ENCODE results near the gene NR3C2. TPM values are rescaled to one million over a fixed set of nuclear protein-coding genes. Genes with fewer than 3 reads are reported as not detected.
"Not testable (repeated sequence)": the region's sequence is repeated elsewhere in the genome, so short reads cannot be mapped to it uniquely, and the experiment has no call there.

NR3C2 gene
- total RNA-seq, 2 experiments from 2014 or later = 6.1 to 6.4 TPM

- no peak for ATAC-seq
- Mint-ChIP-seq H3K4me3 (no peak overlapping the region), H3K27me3 (no peaks in the 10 kb centered on the region), H3K4me1 (ENCODE audit: low read depth) (peaks cover 31% of the 10 kb centered on the region), H3K36me3 (ENCODE audit: low read depth) (no peaks in the 10 kb centered on the region), H3K27ac (no peak overlapping the region), H3K9me3 (no peaks in the 10 kb centered on the region)
- POLR2A ChIA-PET = interaction anchor here (0.6 kb wide), 1 partner anchor 28 kb away, joined by 3 read pairs; no protein-coding TSS in a partner anchor
- no peak for DNase-seq
- CTCF ChIA-PET = no interaction called here
- no peak for TF ChIP-seq CTCF (IDR thresholded peaks at IDR 0.05)
- intact Hi-C loops (cut with micrococcal nuclease) = no loop called here
Observed at GRCh38 chr4:148330724-148331123, 111.5 kb downstream of the NR3C2 start.

- H3K4me1 Mint-ChIP-seq (ENCODE audit: low read depth) = peaks cover 34% of the 10 kb centered on the region
- ChIA-PET POLR2A (interaction anchor here (0.6 kb wide), 1 partner anchor 29 kb away, joined by 3 read pairs; no protein-coding TSS in a partner anchor), CTCF (no interaction called here)
- intact Hi-C loops (cut with micrococcal nuclease) = no loop called here
- no peak for ATAC-seq
- H3K4me3 Mint-ChIP-seq = no peak overlapping the region
- no peaks in the 10 kb centered on the region for H3K9me3 Mint-ChIP-seq
- no peak for DNase-seq
- H3K27me3 Mint-ChIP-seq = no peaks in the 10 kb centered on the region
- H3K36me3 Mint-ChIP-seq (ENCODE audit: low read depth) = no peaks in the 10 kb centered on the region
- TF ChIP-seq CTCF (IDR thresholded peaks at IDR 0.05) = no peak
- no peak overlapping the region for H3K27ac Mint-ChIP-seq
Observed at GRCh38 chr4:148330161-148330560, 112.1 kb downstream of the NR3C2 start.

- no peak for TF ChIP-seq CTCF (IDR thresholded peaks at IDR 0.05)
- Mint-ChIP-seq H3K27me3 (no peaks in the 10 kb centered on the region), H3K4me3 (no peak overlapping the region), H3K4me1 (ENCODE audit: low read depth) (peaks cover 38% of the 10 kb centered on the region), H3K36me3 (ENCODE audit: low read depth) (no peaks in the 10 kb centered on the region), H3K9me3 (no peaks in the 10 kb centered on the region), H3K27ac (no peak overlapping the region)
- POLR2A ChIA-PET = no interaction called here
- CTCF ChIA-PET = no interaction called here
- intact Hi-C loops (cut with micrococcal nuclease) = no loop called here
- ATAC-seq (no peak), DNase-seq (no peak)
Observed at GRCh38 chr4:148329751-148330150, 112.5 kb downstream of the NR3C2 start.

- Mint-ChIP-seq H3K27me3 (no peaks in the 10 kb centered on the region), H3K9me3 (peaks cover 4% of the 10 kb centered on the region), H3K4me1 (ENCODE audit: low read depth) (peaks cover 38% of the 10 kb centered on the region), H3K27ac (no peak overlapping the region), H3K36me3 (ENCODE audit: low read depth) (peaks cover 7% of the 10 kb centered on the region), H3K4me3 (no peak overlapping the region)
- no peak for TF ChIP-seq CTCF (IDR thresholded peaks at IDR 0.05)
- peak; percentile 30 for ATAC-seq
- DNase-seq = no peak
- ChIA-PET CTCF (no interaction called here), POLR2A (interaction anchor here (0.9 kb wide), 1 partner anchor 14 kb away, joined by 3 read pairs; no protein-coding TSS in a partner anchor)
- intact Hi-C loops (cut with micrococcal nuclease) = no loop called here
Observed at GRCh38 chr4:148327683-148328082, 114.5 kb downstream of the NR3C2 start.

- peaks cover 23% of the 10 kb centered on the region for H3K4me1 Mint-ChIP-seq (ENCODE audit: low read depth)
- H3K9me3 Mint-ChIP-seq; POLR2A ChIA-PET; H3K36me3 Mint-ChIP-seq (ENCODE audit: low read depth); CTCF ChIA-PET; ATAC-seq; H3K27ac Mint-ChIP-seq; H3K27me3 Mint-ChIP-seq; intact Hi-C loops (cut with micrococcal nuclease); H3K4me3 Mint-ChIP-seq: not testable (repeated sequence)
- DNase-seq = peak; percentile 3
Observed at GRCh38 chr4:148323316-148323715, 118.9 kb downstream of the NR3C2 start.

- Mint-ChIP-seq H3K9me3 (no peaks in the 10 kb centered on the region), H3K36me3 (ENCODE audit: low read depth) (peaks cover 1% of the 10 kb centered on the region), H3K27me3 (no peaks in the 10 kb centered on the region), H3K27ac (no peak overlapping the region), H3K4me3 (no peak overlapping the region), H3K4me1 (ENCODE audit: low read depth) (peaks cover 12% of the 10 kb centered on the region)
- TF ChIP-seq CTCF (IDR thresholded peaks at IDR 0.05) = no peak
- ATAC-seq = no peak
- ChIA-PET POLR2A (no interaction called here), CTCF (no interaction called here)
- intact Hi-C loops (cut with micrococcal nuclease) = no loop called here
- peak; percentile 26 for DNase-seq
Observed at GRCh38 chr4:148315049-148315448, 127.2 kb downstream of the NR3C2 start.
